Measurements from ENCODE around the gene ACTR1A. TPM values are rescaled to one million over a fixed set of nuclear protein-coding genes. Genes with fewer than 3 reads are reported as not detected.
A peak's percentile ranks its signal among the peaks of the same experiment; 100 is the strongest.

ACTR1A gene
- total and polyA plus RNA-seq, 2 donors, result 60.2 to 63.7 TPM

DNA sequence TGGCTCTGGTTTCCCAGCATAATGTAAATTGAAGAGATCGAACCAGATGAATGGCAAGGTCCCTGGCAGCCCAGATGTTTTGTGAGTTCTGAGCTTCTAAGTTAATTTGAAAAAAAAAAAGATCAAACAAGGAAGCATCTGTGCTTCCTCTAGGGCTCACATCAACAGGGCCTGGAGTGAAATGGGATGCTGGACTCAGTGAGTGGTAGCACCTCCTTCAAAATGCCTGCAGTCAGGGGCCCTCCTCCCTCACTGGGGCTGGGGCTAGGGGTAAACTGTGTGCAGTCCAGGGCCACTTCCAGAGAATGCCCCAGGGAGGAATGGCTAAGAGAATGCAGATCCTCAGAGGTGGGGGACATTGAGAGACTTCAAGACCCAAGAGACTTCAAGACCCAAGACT is 64.1 kb downstream of the ACTR1A start:
- 75% methylated on average over 1 of the region's 1 CpG for WGBS
- no peak for DNase-seq (ENCODE audit: low read depth in 6 of 9, low spot score in 9 of 9)
- H3K27ac ChIP-seq (ENCODE audit: low read depth in 1 of 2, low read length in 1 of 2), result no peak overlapping the region
- H3K9me3 ChIP-seq (ENCODE audit: control insufficient read depth in 2 of 2, insufficient read depth in 1 of 2, low read length in 1 of 2), result no peaks in the 10 kb centered on the region
- H3K4me1 ChIP-seq (ENCODE audit: control insufficient read depth in 2 of 2, insufficient read depth in 2 of 2, low read length in 2 of 2), result peaks cover 3 to 39% of the 10 kb centered on the region in 2 donors
- no peaks in the 10 kb centered on the region for H3K36me3 ChIP-seq (ENCODE audit: control insufficient read depth in 2 of 2, insufficient read depth in 2 of 2, low read length in 1 of 2)
- no peak overlapping the region for H3K4me3 ChIP-seq (ENCODE audit: low read length in 2 of 2)
- H3K27me3 ChIP-seq (ENCODE audit: control insufficient read depth in 2 of 2, insufficient read depth in 1 of 2, low read length in 1 of 2), result peaks cover 2 to 17% of the 10 kb centered on the region in 2 donors

DNA sequence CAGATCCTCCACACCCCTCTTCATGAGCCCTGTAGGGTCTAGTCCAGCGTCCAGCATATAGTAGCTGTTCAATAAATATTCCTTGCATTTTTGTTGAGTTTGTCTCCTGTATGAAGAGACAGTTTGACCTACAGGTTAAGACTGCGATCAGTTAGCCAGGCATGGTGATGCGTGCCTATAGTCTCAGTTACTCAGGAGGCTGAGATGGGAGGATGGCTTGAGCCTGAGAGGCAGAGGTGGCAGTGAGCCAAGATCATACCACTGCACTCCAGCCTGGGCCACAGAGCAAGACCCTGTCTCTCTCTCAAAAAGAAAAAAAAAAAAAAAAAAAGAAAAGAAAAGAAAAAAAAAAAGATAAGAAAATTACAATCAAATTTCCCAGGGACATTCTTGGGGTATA is 65.0 kb downstream of the ACTR1A start:
- Histone ChIP-seq H3K36me3 (ENCODE audit: control insufficient read depth in 2 of 2, insufficient read depth in 2 of 2, low read length in 1 of 2) (no peaks in the 10 kb centered on the region), H3K27ac (ENCODE audit: low read depth in 1 of 2, low read length in 1 of 2) (no peak overlapping the region), H3K4me3 (ENCODE audit: low read length in 2 of 2) (no peak overlapping the region), H3K9me3 (ENCODE audit: control insufficient read depth in 2 of 2, insufficient read depth in 1 of 2, low read length in 1 of 2) (peaks cover 0 to under 1% of the 10 kb centered on the region in 2 donors), H3K4me1 (ENCODE audit: control insufficient read depth in 2 of 2, insufficient read depth in 2 of 2, low read length in 2 of 2) (peaks cover 3 to 43% of the 10 kb centered on the region in 2 donors), H3K27me3 (ENCODE audit: control insufficient read depth in 2 of 2, insufficient read depth in 1 of 2, low read length in 1 of 2) (peaks cover 2 to 17% of the 10 kb centered on the region in 2 donors)
- no peak for DNase-seq (ENCODE audit: low read depth in 6 of 9, low spot score in 9 of 9)
- WGBS, result 99% methylated on average over 3 of the region's 3 CpGs

DNA sequence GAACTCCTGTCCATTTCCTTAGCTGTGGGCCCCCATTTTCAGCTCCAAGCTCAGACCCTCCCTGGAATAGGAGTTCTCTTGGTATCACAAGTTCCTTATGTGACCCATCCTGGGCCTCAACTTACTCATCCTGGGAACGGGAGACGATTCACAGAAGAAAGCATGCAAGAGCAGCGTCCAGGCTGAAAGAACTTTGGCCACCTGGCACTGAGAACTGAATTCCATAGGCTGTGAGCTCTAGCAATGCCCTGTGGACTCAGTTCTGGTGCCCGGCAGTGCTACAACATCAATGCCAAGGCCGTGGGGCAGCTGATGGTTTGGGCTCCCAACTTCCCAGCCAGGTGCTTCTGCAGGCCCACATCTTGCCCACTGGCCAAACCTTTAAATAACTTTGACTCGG is 66.2 kb downstream of the ACTR1A start:
- no peak for DNase-seq (ENCODE audit: low read depth in 6 of 9, low spot score in 9 of 9)
- peaks cover 2 to 17% of the 10 kb centered on the region in 2 donors for H3K27me3 ChIP-seq (ENCODE audit: control insufficient read depth in 2 of 2, insufficient read depth in 1 of 2, low read length in 1 of 2)
- no peaks in the 10 kb centered on the region for H3K36me3 ChIP-seq (ENCODE audit: control insufficient read depth in 2 of 2, insufficient read depth in 2 of 2, low read length in 1 of 2)
- H3K4me3 ChIP-seq (ENCODE audit: low read length in 2 of 2), result peak overlapping the region; percentile 34 to 41
- WGBS, result 72% methylated on average over 6 of the region's 6 CpGs
- H3K4me1 ChIP-seq (ENCODE audit: control insufficient read depth in 2 of 2, insufficient read depth in 2 of 2, low read length in 2 of 2), result peaks cover 11 to 52% of the 10 kb centered on the region in 2 donors
- peaks cover 0 to 6% of the 10 kb centered on the region in 2 donors for H3K9me3 ChIP-seq (ENCODE audit: control insufficient read depth in 2 of 2, insufficient read depth in 1 of 2, low read length in 1 of 2)
- no peak overlapping the region for H3K27ac ChIP-seq (ENCODE audit: low read depth in 1 of 2, low read length in 1 of 2)

DNA sequence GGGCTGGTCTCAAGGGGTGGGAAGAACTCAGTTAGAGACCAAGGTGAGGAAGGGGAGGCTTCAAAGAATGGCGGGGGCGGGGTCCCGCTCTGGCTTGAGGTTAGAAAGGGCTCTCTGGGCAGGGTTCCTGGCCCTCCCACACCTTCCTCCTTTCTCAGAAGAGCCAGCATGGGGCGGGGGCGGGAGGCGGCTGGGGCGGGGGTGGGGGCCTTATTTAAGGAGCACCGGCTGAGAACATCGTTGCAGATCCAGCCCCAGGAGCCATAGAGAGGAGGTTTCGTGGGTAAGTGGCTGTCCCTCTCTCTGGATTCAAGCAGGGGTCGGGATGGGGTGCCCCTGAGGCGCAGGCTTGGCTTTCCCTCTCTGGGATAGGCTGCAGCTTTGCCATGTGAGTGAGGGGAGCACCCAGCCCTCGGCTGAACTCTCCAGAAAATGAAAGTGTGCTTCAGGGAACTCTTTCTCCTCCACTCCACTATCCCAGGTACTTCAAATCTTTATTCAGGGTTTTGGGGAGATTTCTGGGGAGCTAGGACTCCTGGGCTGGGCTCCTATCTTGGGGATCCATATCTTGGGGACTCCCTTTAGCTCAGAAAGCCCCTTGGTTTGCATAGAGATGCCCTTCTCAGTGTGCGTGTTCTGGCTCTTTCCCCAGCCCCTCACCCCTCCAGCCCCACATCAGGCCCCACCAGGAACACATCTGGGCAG is 66.8 kb downstream of the ACTR1A start:
- no peak for DNase-seq (ENCODE audit: low read depth in 6 of 9, low spot score in 9 of 9)
- Histone ChIP-seq H3K4me3 (ENCODE audit: low read length in 2 of 2) (peak overlapping the region; percentile 34 to 41), H3K27ac (ENCODE audit: low read depth in 1 of 2, low read length in 1 of 2) (peak overlapping the region; percentile 69 to 70), H3K9me3 (ENCODE audit: control insufficient read depth in 2 of 2, insufficient read depth in 1 of 2, low read length in 1 of 2) (peaks cover 0 to 6% of the 10 kb centered on the region in 2 donors), H3K27me3 (ENCODE audit: control insufficient read depth in 2 of 2, insufficient read depth in 1 of 2, low read length in 1 of 2) (peaks cover 2 to 17% of the 10 kb centered on the region in 2 donors), H3K36me3 (ENCODE audit: control insufficient read depth in 2 of 2, insufficient read depth in 2 of 2, low read length in 1 of 2) (no peaks in the 10 kb centered on the region), H3K4me1 (ENCODE audit: control insufficient read depth in 2 of 2, insufficient read depth in 2 of 2, low read length in 2 of 2) (peaks cover 11 to 52% of the 10 kb centered on the region in 2 donors)
- 3% methylated on average over 14 of the region's 14 CpGs for WGBS

DNA sequence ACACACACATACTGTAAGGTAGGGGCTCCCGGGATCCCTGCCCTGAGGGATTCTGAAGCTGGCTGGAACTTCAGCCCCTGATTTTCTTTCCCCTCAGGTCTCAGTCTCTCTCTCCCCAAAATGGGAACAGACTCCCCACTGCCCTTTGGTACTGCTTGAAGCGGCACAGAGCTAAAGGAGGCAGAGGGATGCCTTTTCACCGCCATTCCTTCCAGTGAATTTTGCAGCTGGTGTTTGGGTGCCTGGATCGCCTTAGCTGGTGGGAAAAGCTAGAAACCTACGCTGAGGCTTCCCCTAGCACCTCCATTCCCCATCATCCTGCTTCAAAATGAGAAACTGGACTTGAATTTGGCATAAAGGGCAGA is 67.4 kb downstream of the ACTR1A start:
- Histone ChIP-seq H3K4me3 (ENCODE audit: low read length in 2 of 2) (peak overlapping the region in 1 of 2 donors; percentile 34), H3K4me1 (ENCODE audit: control insufficient read depth in 2 of 2, insufficient read depth in 2 of 2, low read length in 2 of 2) (peaks cover 11 to 52% of the 10 kb centered on the region in 2 donors), H3K27ac (ENCODE audit: low read depth in 1 of 2, low read length in 1 of 2) (peak overlapping the region; percentile 69 to 71), H3K36me3 (ENCODE audit: control insufficient read depth in 2 of 2, insufficient read depth in 2 of 2, low read length in 1 of 2) (no peaks in the 10 kb centered on the region), H3K27me3 (ENCODE audit: control insufficient read depth in 2 of 2, insufficient read depth in 1 of 2, low read length in 1 of 2) (peaks cover 2 to 17% of the 10 kb centered on the region in 2 donors), H3K9me3 (ENCODE audit: control insufficient read depth in 2 of 2, insufficient read depth in 1 of 2, low read length in 1 of 2) (peaks cover 0 to 6% of the 10 kb centered on the region in 2 donors)
- no peak for DNase-seq (ENCODE audit: low read depth in 6 of 9, low spot score in 9 of 9)
- 43% methylated on average over 5 of the region's 5 CpGs for WGBS

DNA sequence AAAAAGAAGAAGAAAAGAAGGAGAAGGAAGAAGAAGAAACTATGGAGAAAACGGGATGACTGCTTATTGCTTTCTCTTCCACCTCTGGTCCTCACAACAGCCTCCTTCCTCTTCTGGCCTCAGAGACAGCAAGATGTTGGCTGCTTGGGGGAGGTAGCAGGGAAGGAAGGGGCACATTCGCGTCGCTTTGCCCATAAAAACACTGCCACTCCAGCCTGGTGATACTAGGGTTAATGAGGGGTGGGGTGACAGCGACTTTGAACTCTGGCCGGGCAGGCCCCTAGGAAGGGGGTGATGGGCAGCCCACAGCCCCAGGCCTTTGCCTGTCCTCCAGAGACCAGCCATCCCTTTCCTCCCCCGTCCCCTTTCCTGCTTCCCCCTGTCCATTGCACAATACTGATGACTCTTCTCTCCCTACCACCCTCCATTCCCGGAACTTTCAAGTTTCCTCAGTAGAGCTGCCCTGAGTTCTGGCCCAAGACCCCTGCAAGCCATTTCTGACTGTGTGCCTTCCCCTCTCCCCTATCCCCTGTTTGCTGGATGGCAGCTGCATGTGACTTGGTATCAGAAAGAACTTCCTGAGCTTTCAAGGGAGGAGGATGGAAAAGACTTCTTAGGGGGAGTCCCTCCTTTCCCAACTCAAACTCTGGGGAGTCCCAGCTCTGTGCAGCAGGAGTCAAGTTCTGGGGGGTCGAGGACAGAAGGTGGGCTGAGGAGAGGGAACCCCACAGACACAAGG is 67.9 kb downstream of the ACTR1A start:
- no peak overlapping the region for H3K4me3 ChIP-seq (ENCODE audit: low read length in 2 of 2)

DNA sequence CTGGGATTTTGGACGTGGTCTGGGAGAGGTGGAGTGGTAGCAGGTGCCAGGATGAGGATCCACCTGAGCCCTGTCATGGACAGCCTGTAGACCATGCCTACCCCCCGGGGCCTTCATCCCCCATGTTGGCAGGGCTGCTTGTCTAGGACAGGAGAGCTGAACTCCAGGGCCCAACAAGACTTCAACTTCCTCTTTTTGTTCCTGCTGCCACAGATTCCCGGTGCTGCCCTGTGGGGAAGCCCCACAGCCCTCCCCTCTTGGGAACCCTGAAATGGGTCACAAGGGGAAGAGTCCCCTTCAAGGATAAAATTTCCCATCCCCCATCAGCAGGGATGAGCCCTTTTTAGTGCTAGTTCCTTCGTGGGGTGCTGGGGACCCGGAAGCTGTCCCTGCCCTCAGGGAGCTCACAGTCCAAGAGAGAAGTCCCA is 68.9 kb downstream of the ACTR1A start:
- peaks cover 0 to 6% of the 10 kb centered on the region in 2 donors for H3K9me3 ChIP-seq (ENCODE audit: control insufficient read depth in 2 of 2, insufficient read depth in 1 of 2, low read length in 1 of 2)
- H3K4me1 ChIP-seq (ENCODE audit: control insufficient read depth in 2 of 2, insufficient read depth in 2 of 2, low read length in 2 of 2), result peaks cover 11 to 52% of the 10 kb centered on the region in 2 donors
- H3K36me3 ChIP-seq (ENCODE audit: control insufficient read depth in 2 of 2, insufficient read depth in 2 of 2, low read length in 1 of 2), result no peaks in the 10 kb centered on the region
- peaks cover 2 to 17% of the 10 kb centered on the region in 2 donors for H3K27me3 ChIP-seq (ENCODE audit: control insufficient read depth in 2 of 2, insufficient read depth in 1 of 2, low read length in 1 of 2)
- DNase-seq (ENCODE audit: low read depth in 6 of 9, low spot score in 9 of 9), result no peak
- no peak overlapping the region for H3K4me3 ChIP-seq (ENCODE audit: low read length in 2 of 2)
- WGBS, result 33% methylated on average over 5 of the region's 5 CpGs
- H3K27ac ChIP-seq (ENCODE audit: low read depth in 1 of 2, low read length in 1 of 2), result peak overlapping the region in 1 of 2 donors; percentile 31

More for the DNA sequence above, 67.9 kb downstream of the ACTR1A start:
- 40% methylated on average over 9 of the region's 9 CpGs for WGBS
- Histone ChIP-seq H3K27ac (ENCODE audit: low read depth in 1 of 2, low read length in 1 of 2) (peak overlapping the region in 1 of 2 donors; percentile 50), H3K9me3 (ENCODE audit: control insufficient read depth in 2 of 2, insufficient read depth in 1 of 2, low read length in 1 of 2) (peaks cover 0 to 6% of the 10 kb centered on the region in 2 donors), H3K36me3 (ENCODE audit: control insufficient read depth in 2 of 2, insufficient read depth in 2 of 2, low read length in 1 of 2) (no peaks in the 10 kb centered on the region), H3K4me1 (ENCODE audit: control insufficient read depth in 2 of 2, insufficient read depth in 2 of 2, low read length in 2 of 2) (peaks cover 11 to 52% of the 10 kb centered on the region in 2 donors), H3K27me3 (ENCODE audit: control insufficient read depth in 2 of 2, insufficient read depth in 1 of 2, low read length in 1 of 2) (peaks cover 2 to 17% of the 10 kb centered on the region in 2 donors)
- no peak for DNase-seq (ENCODE audit: low read depth in 6 of 9, low spot score in 9 of 9)

DNA sequence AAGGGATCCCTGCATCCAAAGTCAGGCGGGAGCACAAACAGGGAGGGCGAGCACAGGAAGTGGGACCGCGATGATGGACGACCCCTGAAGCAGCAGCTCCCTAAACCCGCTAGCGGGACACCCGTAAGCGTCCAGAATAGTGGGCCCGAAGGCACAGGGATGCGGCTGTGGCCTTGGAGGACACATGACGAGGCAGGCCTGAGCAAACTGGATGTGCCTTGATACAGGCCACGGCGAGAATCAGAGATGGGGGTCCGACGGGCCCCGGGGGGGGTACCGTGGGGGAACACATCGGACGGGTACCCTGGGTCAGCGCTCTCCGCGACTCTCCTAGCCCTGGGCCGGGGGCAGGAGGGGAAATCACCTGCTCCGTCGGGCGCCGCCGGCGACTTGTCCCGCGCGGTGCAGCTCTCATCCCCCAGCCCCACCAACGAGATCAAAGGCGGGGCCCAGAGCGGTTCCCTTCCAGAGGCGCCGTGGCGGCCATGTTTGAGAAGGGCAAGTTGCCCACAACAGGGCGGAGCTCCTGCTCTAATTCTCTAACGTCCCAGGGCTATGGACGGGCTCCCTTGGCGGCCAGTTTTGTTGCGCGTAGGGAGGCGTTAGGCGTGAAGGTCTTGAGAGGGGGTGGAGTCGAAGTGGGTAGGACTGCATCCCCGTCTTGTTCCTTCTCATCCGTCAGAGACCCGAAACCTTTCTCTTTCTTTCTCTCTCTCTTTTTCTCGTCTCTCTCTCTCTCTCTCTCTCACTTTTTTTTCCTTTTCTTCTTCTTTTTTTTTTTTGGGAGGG is 70.2 kb downstream of the ACTR1A start, which contains the start of gene CUEDC2:
TSS of gene CUEDC2 (minus strand) at position 413 of the 789 bp plus-strand sequence. CDS start 7,386 bp downstream, outside the sequence.
- Histone ChIP-seq H3K36me3 (ENCODE audit: control insufficient read depth in 2 of 2, insufficient read depth in 2 of 2, low read length in 1 of 2) (no peaks in the 10 kb centered on the region), H3K9me3 (ENCODE audit: control insufficient read depth in 2 of 2, insufficient read depth in 1 of 2, low read length in 1 of 2) (peaks cover 0 to 6% of the 10 kb centered on the region in 2 donors), H3K4me3 (ENCODE audit: low read length in 2 of 2) (peak within 1 kb of the TSS; percentile 95 to 97), H3K27ac (ENCODE audit: low read depth in 1 of 2, low read length in 1 of 2) (peak within 1 kb of the TSS; percentile 74 to 76), H3K27me3 (ENCODE audit: control insufficient read depth in 2 of 2, insufficient read depth in 1 of 2, low read length in 1 of 2) (peaks cover 2 to 17% of the 10 kb centered on the region in 2 donors), H3K4me1 (ENCODE audit: control insufficient read depth in 2 of 2, insufficient read depth in 2 of 2, low read length in 2 of 2) (peaks cover 11 to 48% of the 10 kb centered on the region in 2 donors)
- peak; percentile 86 to 97 (median 92) for DNase-seq (ENCODE audit: low read depth in 6 of 9, low spot score in 9 of 9)
- under 1% methylated on average over 52 of the region's 52 CpGs for WGBS

All from thymus (tissue), 11 donors.